ENCODE measurements around the gene CEP104. TPM values are rescaled to one million over a fixed set of nuclear protein-coding genes. Genes with fewer than 3 reads are reported as not detected.

CEP104 gene
- total and polyA plus RNA-seq, 2 experiments from 2014 or later: 20.5 to 32.2 TPM

- H3K4me1 ChIP-seq (ENCODE audit: insufficient read depth): no peaks in the 10 kb centered on the region
- no peak overlapping the region for H3K27ac Mint-ChIP-seq
- ATAC-seq: no peak
- H3K9me2 ChIP-seq (ENCODE audit: insufficient read depth): no peaks in the 10 kb centered on the region
- peaks cover 2% of the 10 kb centered on the region for H3K27me3 Mint-ChIP-seq (ENCODE audit: insufficient read depth, low read depth, poor library complexity)
- H3K9me3 Mint-ChIP-seq: peaks cover 8% of the 10 kb centered on the region; the same call in 2 of the 3 replicates
- TF ChIP-seq, protein P1, sequence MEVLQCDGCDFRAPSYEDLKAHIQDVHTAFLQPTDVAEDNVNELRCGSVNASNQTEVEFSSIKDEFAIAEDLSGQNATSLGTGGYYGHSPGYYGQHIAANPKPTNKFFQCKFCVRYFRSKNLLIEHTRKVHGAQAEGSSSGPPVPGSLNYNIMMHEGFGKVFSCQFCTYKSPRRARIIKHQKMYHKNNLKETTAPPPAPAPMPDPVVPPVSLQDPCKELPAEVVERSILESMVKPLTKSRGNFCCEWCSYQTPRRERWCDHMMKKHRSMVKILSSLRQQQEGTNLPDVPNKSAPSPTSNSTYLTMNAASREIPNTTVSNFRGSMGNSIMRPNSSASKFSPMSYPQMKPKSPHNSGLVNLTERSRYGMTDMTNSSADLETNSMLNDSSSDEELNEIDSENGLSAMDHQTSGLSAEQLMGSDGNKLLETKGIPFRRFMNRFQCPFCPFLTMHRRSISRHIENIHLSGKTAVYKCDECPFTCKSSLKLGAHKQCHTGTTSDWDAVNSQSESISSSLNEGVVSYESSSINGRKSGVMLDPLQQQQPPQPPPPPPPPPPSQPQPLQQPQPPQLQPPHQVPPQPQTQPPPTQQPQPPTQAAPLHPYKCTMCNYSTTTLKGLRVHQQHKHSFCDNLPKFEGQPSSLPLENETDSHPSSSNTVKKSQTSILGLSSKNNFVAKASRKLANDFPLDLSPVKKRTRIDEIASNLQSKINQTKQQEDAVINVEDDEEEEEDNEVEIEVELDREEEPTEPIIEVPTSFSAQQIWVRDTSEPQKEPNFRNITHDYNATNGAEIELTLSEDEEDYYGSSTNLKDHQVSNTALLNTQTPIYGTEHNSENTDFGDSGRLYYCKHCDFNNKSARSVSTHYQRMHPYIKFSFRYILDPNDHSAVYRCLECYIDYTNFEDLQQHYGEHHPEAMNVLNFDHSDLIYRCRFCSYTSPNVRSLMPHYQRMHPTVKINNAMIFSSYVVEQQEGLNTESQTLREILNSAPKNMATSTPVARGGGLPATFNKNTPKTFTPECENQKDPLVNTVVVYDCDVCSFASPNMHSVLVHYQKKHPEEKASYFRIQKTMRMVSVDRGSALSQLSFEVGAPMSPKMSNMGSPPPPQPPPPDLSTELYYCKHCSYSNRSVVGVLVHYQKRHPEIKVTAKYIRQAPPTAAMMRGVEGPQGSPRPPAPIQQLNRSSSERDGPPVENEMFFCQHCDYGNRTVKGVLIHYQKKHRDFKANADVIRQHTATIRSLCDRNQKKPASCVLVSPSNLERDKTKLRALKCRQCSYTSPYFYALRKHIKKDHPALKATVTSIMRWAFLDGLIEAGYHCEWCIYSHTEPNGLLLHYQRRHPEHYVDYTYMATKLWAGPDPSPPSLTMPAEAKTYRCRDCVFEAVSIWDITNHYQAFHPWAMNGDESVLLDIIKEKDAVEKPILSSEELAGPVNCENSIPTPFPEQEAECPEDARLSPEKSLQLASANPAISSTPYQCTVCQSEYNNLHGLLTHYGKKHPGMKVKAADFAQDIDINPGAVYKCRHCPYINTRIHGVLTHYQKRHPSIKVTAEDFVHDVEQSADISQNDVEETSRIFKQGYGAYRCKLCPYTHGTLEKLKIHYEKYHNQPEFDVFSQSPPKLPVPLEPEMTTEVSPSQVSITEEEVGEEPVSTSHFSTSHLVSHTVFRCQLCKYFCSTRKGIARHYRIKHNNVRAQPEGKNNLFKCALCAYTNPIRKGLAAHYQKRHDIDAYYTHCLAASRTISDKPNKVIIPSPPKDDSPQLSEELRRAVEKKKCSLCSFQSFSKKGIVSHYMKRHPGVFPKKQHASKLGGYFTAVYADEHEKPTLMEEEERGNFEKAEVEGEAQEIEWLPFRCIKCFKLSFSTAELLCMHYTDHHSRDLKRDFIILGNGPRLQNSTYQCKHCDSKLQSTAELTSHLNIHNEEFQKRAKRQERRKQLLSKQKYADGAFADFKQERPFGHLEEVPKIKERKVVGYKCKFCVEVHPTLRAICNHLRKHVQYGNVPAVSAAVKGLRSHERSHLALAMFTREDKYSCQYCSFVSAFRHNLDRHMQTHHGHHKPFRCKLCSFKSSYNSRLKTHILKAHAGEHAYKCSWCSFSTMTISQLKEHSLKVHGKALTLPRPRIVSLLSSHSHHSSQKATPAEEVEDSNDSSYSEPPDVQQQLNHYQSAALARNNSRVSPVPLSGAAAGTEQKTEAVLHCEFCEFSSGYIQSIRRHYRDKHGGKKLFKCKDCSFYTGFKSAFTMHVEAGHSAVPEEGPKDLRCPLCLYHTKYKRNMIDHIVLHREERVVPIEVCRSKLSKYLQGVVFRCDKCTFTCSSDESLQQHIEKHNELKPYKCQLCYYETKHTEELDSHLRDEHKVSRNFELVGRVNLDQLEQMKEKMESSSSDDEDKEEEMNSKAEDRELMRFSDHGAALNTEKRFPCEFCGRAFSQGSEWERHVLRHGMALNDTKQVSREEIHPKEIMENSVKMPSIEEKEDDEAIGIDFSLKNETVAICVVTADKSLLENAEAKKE (CRISPR knock-in tag; IDR thresholded peaks at IDR 0.05): no peak
- TF ChIP-seq CREB1 (CRISPR knock-in tag; IDR thresholded peaks at IDR 0.05; ENCODE audit: low read depth): no peak
- TF ChIP-seq CTCF (conservative IDR thresholded peaks at IDR 0.05; ENCODE audit: low read depth in 2 of 2): no peak
- no peak for TF ChIP-seq ZNF114 (CRISPR knock-in tag; IDR thresholded peaks at IDR 0.05)
- TF ChIP-seq, protein P2, sequence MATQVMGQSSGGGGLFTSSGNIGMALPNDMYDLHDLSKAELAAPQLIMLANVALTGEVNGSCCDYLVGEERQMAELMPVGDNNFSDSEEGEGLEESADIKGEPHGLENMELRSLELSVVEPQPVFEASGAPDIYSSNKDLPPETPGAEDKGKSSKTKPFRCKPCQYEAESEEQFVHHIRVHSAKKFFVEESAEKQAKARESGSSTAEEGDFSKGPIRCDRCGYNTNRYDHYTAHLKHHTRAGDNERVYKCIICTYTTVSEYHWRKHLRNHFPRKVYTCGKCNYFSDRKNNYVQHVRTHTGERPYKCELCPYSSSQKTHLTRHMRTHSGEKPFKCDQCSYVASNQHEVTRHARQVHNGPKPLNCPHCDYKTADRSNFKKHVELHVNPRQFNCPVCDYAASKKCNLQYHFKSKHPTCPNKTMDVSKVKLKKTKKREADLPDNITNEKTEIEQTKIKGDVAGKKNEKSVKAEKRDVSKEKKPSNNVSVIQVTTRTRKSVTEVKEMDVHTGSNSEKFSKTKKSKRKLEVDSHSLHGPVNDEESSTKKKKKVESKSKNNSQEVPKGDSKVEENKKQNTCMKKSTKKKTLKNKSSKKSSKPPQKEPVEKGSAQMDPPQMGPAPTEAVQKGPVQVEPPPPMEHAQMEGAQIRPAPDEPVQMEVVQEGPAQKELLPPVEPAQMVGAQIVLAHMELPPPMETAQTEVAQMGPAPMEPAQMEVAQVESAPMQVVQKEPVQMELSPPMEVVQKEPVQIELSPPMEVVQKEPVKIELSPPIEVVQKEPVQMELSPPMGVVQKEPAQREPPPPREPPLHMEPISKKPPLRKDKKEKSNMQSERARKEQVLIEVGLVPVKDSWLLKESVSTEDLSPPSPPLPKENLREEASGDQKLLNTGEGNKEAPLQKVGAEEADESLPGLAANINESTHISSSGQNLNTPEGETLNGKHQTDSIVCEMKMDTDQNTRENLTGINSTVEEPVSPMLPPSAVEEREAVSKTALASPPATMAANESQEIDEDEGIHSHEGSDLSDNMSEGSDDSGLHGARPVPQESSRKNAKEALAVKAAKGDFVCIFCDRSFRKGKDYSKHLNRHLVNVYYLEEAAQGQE (IDR thresholded peaks at IDR 0.05; ENCODE audit: unreplicated experiment): no peak
- no peak for TF ChIP-seq JUNB (IDR thresholded peaks at IDR 0.05; ENCODE audit: unreplicated experiment)
- no peak for TF ChIP-seq ETS1 (IDR thresholded peaks at IDR 0.05)
- no peak for TF ChIP-seq EZH2 (IDR thresholded peaks at IDR 0.05; ENCODE audit: low read depth, unreplicated experiment)
- TF ChIP-seq POLR2AphosphoS5 (IDR thresholded peaks at IDR 0.05; ENCODE audit: low read depth): no peak
- no peak for TF ChIP-seq NANOG (IDR thresholded peaks at IDR 0.05; ENCODE audit: borderline replicate concordance)
- TF ChIP-seq STAT1 (IDR thresholded peaks at IDR 0.05; ENCODE audit: unreplicated experiment): no peak
- TF ChIP-seq EZH2phosphoT487 (IDR thresholded peaks at IDR 0.05; ENCODE audit: unreplicated experiment): no peak
- no peak for TF ChIP-seq ZNF331 (CRISPR knock-in tag; IDR thresholded peaks at IDR 0.05; ENCODE audit: low read depth)
- H3K4me3 ChIP-seq: no peak overlapping the region
- H3K4me2 ChIP-seq: no peak overlapping the region
- no peaks in the 10 kb centered on the region for H4K20me1 ChIP-seq (replicated peaks; ENCODE audit: insufficient read depth)
- H3K27ac ChIP-seq (ENCODE audit: low read depth): no peak overlapping the region
- H3K27me3 ChIP-seq (ENCODE audit: insufficient read depth): no peaks in the 10 kb centered on the region
- peaks cover 37% of the 10 kb centered on the region for H3K36me3 Mint-ChIP-seq (ENCODE audit: low read depth)
- H3F3A ChIP-seq (replicated peaks; ENCODE audit: low read depth): peaks cover 3% of the 10 kb centered on the region; the same call in 1 of the 2 replicates
- H3K36me3 ChIP-seq (ENCODE audit: insufficient read depth): no peaks in the 10 kb centered on the region
- no peak overlapping the region for H2AFZ ChIP-seq
- peaks cover 2% of the 10 kb centered on the region; the same call in 1 of the 3 replicates for H3K4me1 Mint-ChIP-seq
- H3K79me2 ChIP-seq (replicated peaks; ENCODE audit: insufficient read depth): no peaks in the 10 kb centered on the region
- no peak overlapping the region for H3K4me3 Mint-ChIP-seq
- no peak for DNase-seq (ENCODE audit: low spot score)
These were observed 15.5 kb upstream of the CEP104 start for GRCh38 chr1:3872546-3872945.

Data from GM23338 (cell line).